LNCaP clone FGC (cell line): ENCODE measurements around the gene SZRD1.

Source experiments
- DNase-seq: peaks from one replicate; pipeline ENCODE4 v3.0.0-alpha.2; 2011; ENCODE audit warnings: low read depth
- H3K4me3 ChIP-seq: 2 replicates; pipeline ENCODE4 v1.5.1; 2011; ENCODE audit warnings: mild to moderate bottlenecking, low read depth, low read length, control low read depth
- CTCF ChIP-seq: IDR thresholded peaks from 2 replicates; pipeline ENCODE4 v1.5.1; 2012; ENCODE audit warnings: mild to moderate bottlenecking; ENCODE audit not compliant: control insufficient read depth, insufficient read depth; ENCODE audit errors: extremely low read depth

SZRD1 gene

GRCh38 chr1:16413191-16413590, 46.1 kb downstream of the SZRD1 start:
- no peak for TF ChIP-seq CTCF
- no peak overlapping the region for H3K4me3 ChIP-seq
- no peak for DNase-seq

- no peak for TF ChIP-seq CTCF
- H3K4me3 ChIP-seq: no peak overlapping the region
- no peak for DNase-seq
These were observed 51.9 kb downstream of the SZRD1 start for GRCh38 chr1:16418823-16419425.

GRCh38 chr1:16420424-16421118, 53.5 kb downstream of the SZRD1 start:
- no peak overlapping the region for H3K4me3 ChIP-seq
- no peak for DNase-seq

GRCh38 chr1:16421201-16421600, 54.2 kb downstream of the SZRD1 start:
- TF ChIP-seq CTCF: no peak
- H3K4me3 ChIP-seq: no peak overlapping the region
- no peak for DNase-seq

More at GRCh38 chr1:16420424-16421118, 53.5 kb downstream of the SZRD1 start:
- no peak for TF ChIP-seq CTCF

GRCh38 chr1:16422041-16422440, 55.0 kb downstream of the SZRD1 start:
- no peak for TF ChIP-seq CTCF
- H3K4me3 ChIP-seq: no peak overlapping the region
- no peak for DNase-seq

GRCh38 chr1:16425125-16426025, 58.3 kb downstream of the SZRD1 start:
- no peak for TF ChIP-seq CTCF
- no peak for DNase-seq
- no peak overlapping the region for H3K4me3 ChIP-seq
